OCI-LY3 (cell line): ENCODE data around the gene ATF3.

ENCODE experiments used
- CTCF ChIP-seq: fragments of 200-600, 300-600 bp; sonication (generic); IDR thresholded peaks from 2 replicates; pipeline ENCODE4 v1.5.1; 2014; ENCODE audit warnings: antibody characterized with exemption, low read length, low read depth
- EZH2phosphoT487 ChIP-seq: fragments of 200-600 bp; shearing (Covaris generic); IDR thresholded peaks from 2 replicates; pipeline ENCODE4 v1.6.1; 2018; ENCODE audit warnings: antibody characterized with exemption, mixed run types, low read depth

- no peak for TF ChIP-seq CTCF
- TF ChIP-seq EZH2phosphoT487, result no peak
These were observed 37.3 kb downstream of the ATF3 start for GRCh38 chr1:212645546-212646543.
